ENCODE measurements around the gene PTPRJ.
"Not testable (repeated sequence)": the region's sequence is repeated elsewhere in the genome, so short reads cannot be mapped to it uniquely, and the experiment has no call there.

Gene PTPRJ

DNA sequence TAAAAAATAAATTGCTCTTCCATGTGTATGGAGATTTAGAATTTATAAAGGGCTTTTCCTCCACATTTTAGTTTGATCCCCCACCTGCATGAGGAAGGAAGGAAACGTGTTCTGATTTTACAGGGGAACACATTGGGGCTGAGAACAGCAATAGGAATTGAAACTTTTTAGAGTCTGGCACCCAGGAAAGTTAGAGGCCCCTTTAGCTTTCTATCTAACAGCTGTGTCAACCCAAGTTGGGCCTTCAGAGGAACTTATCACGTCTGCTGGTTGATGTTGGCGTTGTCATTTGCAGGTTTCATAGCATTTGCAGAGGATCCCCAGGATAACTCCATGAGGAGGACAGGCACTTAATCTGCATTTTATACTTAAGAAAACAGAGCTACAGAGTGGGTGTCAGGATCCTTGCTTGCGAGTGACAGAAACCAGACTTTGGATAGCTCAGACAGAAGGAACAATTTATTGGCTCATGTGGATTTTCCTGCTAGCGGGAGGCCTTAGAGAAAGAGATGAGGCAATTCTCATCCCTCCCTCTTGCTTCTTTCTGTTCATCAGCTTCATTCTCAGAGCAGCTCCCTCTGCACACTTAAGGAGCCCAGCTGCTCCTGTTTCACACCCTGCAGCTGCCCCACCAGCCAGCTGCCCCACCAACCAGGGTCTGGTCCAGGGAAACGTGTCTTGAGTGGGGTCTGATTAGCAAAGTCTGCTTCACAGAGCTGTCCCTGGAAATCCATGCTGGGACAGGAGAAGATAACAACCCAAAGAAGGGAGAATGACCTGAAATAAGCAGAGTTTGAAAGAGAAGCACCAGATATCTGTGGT, 143.8 kb downstream of the PTPRJ start:
- DNase-seq = no peak

DNA sequence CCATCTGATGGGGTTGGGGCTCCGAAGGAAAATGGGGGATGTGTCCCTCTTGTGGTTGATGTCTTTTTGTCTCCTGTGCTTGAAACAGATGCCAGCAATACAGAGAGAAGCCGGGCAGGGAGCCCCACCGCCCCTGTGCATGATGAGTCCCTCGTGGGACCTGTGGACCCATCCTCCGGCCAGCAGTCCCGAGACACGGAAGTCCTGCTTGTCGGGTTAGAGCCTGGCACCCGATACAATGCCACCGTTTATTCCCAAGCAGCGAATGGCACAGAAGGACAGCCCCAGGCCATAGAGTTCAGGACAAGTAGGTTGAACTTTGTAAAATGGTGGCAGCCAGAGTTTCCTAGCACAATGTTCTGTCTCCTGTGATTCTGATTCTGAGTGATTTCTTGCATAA, 144.5 kb downstream of the PTPRJ start:
- DNase-seq = no peak

DNA sequence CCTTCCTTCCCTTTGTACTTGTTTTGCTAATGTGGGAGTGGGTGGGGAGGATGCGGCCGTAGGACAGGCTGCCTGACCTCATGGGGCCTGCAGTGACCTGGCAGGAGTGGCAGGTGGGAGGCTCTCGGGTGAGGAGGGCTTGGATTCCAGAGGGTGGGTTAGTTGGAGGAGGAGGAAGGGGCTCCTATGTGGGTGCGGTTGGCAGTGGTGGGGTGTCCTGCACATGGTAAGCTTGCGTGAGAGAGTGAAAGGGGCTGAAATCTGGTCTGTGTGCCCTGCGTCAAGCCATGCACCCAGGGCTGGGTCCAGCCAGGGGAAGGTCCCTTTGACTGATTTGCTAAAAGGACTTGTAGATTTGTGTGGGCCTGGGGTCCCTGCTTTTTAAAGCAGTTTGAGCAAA, 145.5 kb downstream of the PTPRJ start:
- DNase-seq = no peak

DNA sequence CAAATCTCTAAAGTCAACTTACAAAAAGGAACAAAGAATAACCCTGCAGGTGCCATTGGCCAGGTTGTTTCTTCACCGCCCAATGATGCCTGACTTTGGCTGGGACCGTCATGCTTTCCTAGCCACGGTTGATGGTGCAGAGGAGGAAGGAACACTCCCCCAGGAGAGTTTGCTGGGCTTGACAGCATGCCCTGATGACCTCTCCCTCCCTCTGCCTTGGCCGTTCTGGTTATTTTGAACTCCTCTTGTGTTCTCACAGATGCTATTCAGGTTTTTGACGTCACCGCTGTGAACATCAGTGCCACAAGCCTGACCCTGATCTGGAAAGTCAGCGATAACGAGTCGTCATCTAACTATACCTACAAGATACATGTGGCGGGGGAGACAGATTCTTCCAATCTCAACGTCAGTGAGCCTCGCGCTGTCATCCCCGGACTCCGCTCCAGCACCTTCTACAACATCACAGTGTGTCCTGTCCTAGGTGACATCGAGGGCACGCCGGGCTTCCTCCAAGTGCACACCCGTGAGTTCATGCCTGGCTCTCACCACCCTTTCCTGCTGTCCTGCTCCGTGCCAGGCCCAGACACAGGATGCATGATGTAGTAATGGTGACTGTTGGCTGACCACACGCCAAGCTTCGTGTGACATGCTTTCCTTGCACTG, 147.3 kb downstream of the PTPRJ start:
- DNase-seq = no peak

DNA sequence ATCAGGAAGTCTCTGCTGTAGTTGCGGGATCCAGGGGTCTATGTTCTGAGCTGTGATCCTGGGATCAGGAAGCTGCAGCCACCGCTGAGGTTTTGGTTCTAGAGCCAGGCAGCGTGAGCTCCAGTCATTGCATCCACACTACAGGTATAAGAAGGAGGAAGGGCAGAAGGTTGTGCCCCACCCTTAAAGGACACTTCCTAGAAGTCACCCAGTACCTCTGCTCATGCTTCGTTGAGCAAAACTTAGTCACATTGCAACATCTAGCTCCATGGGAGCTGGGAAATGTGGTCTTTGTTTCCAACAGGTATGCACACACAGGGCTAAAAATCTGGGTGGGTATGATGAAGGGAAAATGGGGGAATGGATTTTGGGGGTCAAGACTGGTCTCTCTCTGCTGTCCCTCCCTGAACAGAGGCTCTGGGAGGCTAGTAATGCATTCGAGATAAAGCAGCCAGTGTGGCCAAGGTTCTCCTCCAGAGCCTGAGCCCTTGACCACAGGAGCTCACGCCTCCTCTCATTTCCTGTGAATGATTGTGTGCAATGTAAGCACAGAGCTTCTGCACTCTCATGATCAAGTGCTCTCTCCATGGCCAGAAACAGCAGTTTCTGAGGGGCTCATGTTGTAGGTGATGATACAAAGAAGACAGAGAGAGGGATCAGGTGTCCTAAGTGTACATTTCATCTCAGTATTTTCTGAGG, 149.5 kb downstream of the PTPRJ start:
- DNase-seq = no peak

DNA sequence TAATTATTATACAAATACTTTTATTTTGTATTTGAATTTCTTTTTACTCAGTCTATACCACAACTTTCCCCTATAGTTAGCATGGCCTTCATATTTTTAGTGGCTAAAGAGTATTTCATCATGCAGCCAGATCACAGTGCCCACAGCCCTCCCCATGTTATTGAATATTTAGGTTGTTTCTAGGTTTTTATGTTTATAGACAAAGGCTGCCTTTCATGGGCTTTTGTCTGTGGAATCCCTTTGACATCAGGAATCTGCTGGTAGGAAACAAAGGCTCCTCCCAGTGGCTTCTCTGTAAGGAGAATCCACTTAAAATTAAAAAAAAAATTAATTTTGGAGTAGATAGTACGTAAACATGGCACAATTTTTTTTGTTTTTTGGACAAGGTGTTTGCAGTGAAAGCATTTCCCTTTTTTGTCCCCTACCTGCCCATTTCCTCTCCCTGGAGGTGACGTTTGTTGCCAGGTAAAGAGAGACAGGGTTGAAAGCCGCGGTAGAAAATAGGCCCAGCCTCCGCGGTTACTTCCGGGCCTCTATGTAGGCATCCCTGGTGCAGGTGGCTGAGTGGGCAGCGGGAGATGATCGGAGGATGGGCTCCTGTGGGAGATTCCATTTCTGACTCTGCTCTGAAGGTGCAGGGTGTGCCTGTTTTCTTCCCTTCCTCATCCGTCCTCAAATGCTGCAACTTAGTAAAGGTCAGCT, 154.0 kb downstream of the PTPRJ start:
- DNase-seq = no peak

DNA sequence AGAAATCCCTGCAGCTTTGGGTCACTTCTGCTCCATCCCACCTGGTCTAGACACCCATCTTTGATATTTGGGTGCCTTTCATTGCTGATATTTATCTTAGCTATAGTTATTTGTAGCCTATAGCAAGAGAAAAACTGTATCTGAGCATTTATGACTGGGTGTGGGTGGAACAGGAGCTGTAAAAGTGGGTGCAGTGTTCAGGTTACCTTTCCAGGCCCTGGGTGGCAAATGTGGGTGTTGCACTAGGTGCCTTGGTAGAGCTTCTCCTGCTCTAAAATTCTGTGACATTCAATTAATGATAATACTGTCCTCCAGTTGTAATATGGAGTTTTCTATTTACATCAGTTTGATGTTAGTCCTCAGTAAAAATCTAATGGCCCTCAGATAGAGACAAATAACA, 157.9 kb downstream of the PTPRJ start:
- no peak for DNase-seq

DNA sequence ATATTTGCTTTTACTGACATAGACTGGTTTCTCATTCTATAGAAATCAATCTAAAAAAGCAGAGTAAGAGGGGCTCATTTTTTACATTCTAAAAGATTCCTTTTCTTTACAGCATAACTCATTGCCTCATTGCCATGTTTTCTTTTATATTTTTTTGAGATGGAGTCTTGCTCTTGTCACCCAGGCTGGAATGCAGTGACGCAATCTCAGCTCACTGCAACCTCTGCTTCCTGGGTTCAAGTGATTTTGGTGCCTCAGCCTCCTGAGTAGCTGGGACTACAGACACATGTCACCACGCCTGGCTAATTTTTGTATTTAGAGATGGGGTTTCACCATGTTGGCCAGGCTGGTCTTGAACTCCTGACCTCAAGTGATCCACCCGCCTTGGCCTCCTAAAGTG, 159.5 kb downstream of the PTPRJ start:
- DNase-seq = not testable (repeated sequence)

DNA sequence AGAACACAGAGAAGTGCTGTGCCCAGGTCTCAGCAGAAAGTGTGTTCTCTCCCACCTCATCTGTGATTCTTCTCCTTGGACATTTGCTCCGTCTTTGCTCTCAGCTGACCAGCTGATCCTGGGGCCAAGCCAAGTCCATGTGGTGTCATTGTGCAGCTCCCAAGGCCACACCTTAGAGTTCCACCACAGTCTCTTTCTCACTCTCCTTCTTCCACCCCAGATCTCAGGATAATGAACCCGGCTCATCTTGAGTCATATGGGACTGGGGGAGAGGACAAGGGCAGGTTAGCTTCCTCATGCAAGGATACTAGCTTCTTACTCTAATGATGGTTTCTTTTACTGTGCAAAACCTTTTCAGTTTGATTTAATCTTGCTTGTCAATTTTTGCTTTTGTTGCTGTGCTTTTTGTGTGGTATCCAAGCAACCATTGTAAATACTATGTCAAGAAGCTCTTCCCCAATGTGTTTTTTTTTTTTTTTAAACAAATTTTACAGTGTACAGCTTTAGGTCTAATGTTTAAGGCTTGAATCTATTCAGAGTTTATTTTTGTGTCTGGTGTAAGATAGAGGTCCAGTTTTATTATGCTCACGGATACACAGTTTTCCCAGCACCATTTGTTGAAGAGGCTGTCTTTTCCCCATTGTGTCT, 161.2 kb downstream of the PTPRJ start:
- peak; percentile 16 for DNase-seq

DNA sequence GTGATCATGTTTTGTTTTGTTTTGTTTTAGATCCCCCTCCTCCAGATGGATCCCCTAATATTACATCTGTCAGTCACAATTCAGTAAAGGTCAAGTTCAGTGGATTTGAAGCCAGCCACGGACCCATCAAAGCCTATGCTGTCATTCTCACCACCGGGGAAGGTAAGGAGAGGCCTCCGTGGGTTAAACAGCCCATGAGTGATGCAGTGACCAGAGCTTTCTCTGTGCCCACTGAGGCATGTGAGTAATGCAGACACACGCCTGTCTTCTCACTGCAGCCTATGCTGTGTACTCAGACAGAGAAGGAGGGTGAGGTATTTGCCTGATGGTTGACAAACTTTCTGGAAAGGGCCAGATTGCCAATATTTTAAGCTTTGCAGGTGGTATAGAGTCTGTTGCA, 162.5 kb downstream of the PTPRJ start:
- peak; percentile 86 for DNase-seq

DNA sequence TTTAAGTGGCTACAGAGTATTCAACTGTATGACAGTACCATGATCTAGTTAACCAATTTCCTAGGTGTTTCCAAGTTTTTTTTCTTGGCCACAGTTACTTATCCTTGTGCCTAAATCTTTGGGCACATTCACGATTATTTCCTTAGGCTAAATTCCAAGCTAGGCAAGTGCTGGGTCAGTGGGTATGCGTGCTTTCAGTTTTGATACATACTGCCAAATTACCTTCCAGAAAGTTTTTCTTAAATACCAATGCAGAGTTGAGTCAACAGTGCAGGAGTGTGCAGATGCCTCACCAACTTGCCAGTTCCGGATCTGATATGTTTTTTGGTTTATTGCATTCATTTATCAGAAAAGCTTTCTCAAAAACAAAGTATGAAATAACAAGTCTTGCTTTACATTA, 168.4 kb downstream of the PTPRJ start:
- no peak for DNase-seq

DNA sequence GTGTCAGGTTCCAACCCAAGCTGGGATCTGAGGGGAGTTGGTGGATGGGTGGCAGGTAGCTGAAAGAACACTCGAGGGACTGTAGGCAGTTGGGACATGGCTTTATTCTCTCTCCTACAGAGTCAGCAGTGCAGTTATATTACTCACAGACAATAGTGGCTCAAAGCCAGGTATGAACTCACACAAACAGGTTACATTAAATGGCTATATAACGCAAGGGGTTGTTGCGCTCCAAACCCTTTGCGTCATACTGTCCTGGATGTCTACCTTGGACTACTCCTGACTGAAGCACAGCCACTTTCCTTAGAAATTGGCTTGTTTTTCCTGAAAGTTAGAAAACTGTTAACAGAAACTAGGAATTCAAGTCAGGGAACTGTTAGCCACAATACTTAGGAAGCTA, 169.9 kb downstream of the PTPRJ start:
- no peak for DNase-seq

DNA sequence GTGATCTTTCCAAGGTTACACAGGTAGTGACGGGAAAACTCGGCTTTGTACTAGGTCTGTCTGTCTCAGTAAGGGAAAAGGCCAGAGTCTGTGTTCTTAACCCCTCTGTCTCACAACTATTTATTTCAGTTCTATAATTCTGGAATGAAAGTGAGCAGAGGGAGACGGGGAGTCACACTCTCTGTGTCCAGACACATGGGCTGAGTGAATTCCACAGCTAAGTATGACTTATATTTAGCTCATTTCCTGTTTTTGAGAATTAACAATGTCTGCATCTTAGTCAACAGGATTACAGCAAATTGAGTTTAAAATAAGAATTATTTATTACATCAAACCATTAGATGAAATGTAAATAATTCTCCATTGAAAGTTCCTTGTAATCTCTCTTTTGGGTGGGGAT, 173.8 kb downstream of the PTPRJ start:
- no peak for DNase-seq

DNA sequence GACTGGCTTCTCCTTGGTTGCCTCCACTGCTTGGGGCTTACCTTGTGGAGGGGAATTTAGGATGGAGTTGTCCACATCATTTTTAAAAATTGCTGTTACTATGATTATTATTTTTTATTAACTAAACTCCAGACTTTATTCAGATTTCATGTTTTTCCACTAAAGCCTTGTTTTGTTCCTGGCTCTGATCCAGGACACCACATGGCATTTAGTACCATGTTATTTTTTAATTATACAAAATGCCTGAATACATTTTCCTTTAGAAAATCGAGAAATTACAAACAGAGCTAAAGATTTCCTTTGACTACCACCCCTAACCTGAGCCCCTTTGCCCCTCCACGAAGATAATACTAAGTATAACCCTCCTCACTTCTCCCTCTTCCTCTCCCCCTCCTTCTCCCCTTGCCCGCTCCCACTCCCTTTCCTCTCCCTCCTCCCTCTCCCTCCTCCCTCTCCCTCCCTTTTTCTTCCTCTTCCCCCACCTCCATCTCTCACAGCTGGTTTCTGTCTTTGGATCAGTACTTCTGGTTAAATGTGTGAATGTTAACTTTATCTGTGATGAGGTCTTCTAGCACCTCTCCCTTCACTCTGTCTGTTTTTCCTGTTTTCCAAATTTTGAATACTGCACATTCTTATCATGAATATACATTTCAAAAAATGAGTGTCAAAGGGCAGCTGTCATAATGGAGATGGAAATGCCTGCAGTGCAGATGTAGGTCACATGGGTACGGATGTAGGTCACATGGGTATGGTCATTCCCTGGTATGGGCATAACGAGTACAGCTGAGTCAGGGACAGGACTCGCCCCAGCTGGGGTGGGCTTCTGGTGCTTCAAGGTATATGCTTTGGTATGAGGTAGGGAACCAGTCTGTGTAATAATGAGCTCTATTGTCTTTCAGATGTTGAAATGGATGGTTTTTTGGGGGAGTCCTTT, 181.9 kb downstream of the PTPRJ start:
- peak; percentile 29 for DNase-seq

DNA sequence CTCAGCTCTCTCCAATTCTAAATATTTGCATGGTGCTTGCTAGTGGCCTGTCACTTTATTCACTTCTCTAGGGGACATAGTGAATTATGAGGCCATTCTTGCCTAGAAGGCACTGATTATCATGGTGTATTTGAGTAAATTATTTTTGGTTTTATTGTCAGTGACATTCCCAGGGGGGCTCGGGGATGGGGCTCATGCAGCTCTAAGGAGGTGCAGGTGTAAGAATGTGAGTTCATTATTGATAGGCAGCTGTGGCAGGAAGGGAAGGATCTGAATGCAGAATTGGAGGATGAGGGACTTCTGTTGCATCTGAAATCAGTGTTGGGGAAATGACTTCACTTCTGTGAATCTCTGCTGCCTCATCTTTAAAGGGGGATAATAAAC, 182.5 kb downstream of the PTPRJ start:
- no peak for DNase-seq

DNA sequence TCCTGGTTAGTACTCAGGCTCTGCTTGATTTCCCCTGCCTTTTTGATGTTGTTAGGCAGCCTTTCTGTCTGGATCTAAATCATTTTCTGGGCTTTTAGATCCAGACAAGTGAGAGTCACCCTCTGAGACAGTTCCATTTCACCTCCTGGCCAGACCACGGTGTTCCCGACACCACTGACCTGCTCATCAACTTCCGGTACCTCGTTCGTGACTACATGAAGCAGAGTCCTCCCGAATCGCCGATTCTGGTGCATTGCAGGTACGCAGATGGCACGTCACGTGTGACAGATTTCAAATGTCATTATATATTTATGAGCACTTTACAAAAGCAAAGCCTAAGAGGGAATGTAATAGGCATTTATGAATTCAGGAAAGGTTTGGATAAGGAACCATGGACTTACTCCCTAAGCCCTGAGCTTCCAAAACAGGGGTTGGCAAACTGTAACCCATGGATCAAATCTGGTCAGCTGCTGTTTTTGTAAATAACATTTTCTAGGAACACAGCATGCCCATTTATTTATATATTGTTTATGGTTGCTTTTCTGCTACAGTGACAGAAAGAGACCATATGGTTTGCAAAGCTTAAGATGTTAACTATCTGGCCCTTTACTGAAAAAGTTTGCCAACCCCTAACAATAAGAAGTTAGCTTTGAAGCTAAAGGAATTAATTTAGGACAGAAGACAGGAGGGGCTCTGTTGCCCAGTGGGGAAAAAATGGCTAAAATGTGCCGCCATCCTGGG, 183.2 kb downstream of the PTPRJ start:
- peak; percentile 30 for DNase-seq

DNA sequence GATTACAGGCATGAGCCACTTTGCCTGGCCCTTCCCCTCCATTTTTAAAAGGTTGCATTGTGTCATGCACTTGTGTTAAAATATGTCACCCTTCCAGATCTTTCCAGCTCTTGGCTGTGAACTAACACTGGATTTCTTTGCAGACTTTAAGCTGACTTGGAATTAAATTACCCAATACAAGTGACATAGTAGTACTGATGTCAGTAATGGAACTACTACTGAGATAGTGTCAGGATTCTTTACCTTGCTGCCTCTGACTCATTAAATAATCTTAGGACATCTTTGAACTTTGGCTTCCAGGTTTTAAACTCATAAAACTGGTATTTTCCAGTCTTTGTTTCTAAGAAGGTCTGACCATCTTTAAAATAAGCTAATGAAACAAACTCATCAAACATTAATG, 184.5 kb downstream of the PTPRJ start:
- DNase-seq = no peak

DNA sequence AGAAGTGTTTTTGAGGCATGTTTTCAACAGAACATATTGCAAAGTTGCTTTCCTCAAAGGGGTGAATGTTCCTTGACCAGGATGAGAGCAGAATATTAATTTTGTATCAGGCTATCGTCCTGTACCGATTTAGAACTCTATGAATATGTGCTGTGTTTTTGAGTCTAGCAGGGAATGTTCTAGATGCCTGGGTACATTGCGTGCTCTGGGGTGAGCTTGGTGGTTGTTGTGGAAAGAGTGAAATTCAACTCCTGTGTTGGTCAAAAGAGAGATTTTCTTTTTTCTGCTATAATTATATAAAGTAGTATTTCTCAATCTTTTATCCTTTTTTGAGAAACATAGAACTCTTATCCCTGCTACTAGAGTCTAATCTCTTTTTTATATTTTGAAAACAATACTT, 185.1 kb downstream of the PTPRJ start:
- DNase-seq = no peak

DNA sequence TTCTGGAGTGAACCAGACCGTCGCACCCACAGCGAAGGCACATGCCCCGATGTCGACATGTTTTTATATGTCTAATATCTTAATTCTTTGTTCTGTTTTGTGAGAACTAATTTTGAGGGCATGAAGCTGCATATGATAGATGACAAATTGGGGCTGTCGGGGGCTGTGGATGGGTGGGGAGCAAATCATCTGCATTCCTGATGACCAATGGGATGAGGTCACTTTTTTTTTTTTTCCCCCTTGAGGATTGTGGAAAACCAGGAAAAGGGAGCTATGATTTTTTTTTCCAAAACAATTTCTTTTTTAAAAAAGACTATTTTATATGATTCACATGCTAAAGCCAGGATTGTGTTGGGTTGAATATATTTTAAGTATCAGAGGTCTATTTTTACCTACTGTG, 187.0 kb downstream of the PTPRJ start:
- DNase-seq = no peak

DNA sequence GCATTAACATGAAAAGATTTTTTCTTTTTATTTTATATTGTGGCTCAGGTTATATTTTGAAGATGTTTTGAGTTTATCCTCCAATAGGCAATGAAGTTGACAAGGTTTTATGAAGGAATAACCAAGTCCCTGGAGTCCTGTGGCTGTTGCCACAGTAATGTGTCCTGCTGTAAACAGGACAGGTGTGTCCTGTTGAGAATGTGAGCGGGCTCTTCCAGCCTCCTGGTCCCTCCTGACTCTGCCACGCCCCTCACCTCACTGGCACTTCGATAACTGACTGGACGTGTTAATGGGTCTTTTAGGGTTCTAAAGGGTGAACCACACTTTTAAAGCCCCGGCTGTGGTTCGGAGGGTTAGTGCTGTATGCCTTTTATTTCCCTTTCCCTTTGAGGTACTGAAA, 188.5 kb downstream of the PTPRJ start:
- DNase-seq = no peak

DNA sequence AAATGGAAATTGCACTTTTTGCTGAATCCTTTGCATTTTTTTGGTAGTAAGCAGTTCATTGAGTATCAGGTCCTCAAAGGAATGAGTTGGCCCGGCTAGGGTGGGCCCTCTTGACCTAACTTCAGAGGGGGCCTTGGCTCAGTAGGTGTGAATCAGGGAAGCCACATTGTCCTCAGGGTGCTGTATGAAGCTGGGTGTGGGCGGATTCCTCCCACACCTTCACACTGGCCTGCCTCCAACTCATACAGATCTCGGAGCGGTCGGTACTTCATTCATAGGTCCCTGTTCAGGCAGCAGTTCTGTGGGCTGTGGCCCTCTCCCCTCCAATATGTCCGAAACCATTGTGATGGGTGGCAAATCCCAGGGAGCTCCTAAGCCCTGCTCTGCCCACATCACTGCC, 188.9 kb downstream of the PTPRJ start:
- no peak for DNase-seq

Measured in eye (tissue), 1 donor.